ENCODE data around the gene EPB41L4A. TPM values are rescaled to one million over a fixed set of nuclear protein-coding genes. Genes with fewer than 3 reads are reported as not detected.
A peak's percentile ranks its signal among the peaks of the same experiment; 100 is the strongest.

The EPB41L4A gene
- total RNA-seq, 1 experiment from 2014 or later, result 0.87 TPM

- ChIA-PET CTCF (no interaction called here), POLR2A (no interaction called here)
- H3K4me1 ChIP-seq (ENCODE audit: control insufficient read depth, insufficient read depth, low read length), result no peaks in the 10 kb centered on the region
- in situ Hi-C loops (cut with HindIII; ENCODE audit: low pct_unique_long_range_greater_than_20kb, low sequenced_read_pairs) (no loop called here), intact Hi-C loops (cut with micrococcal nuclease; ENCODE audit: unreplicated experiment) (no loop called here)
- ATAC-seq (peak; percentile 71; the same call in 1 of the 2 replicates), DNase-seq (ENCODE audit: low read depth, low spot score) (no peak)
- no peak overlapping the region for H3K4me3 ChIP-seq (ENCODE audit: low read depth in 2 of 2, low read length in 2 of 2)
- TF ChIP-seq SIN3A (IDR thresholded peaks at IDR 0.05; ENCODE audit: borderline replicate concordance, insufficient read depth, low read depth, low read length) (no peak), CTCF (IDR thresholded peaks at IDR 0.05) (peak; percentile 76; the same call in 1 of the 2 replicates)
- H3K36me3 ChIP-seq (ENCODE audit: control insufficient read depth, insufficient read depth, low read length), result no peaks in the 10 kb centered on the region
- no TSS peak for BruUV-seq (replicated peaks)
- no peak overlapping the region for H3K27ac ChIP-seq (ENCODE audit: low read length)
- peaks cover 24% of the 10 kb centered on the region for H3K27me3 ChIP-seq (ENCODE audit: control insufficient read depth, insufficient read depth, low read length)
- no peaks in the 10 kb centered on the region for H3K9me3 ChIP-seq (ENCODE audit: control insufficient read depth, insufficient read depth, low read depth, low read length)
Observed at GRCh38 chr5:112186401-112186990, 232.6 kb downstream of the EPB41L4A start.

- H3K27ac ChIP-seq (ENCODE audit: low read length), result no peak overlapping the region
- in situ Hi-C loops (cut with HindIII; ENCODE audit: low pct_unique_long_range_greater_than_20kb, low sequenced_read_pairs) (no loop called here), intact Hi-C loops (cut with micrococcal nuclease; ENCODE audit: unreplicated experiment) (no loop called here)
- no TSS peak for BruUV-seq (replicated peaks)
- POLR2A ChIA-PET, result no interaction called here
- DNase-seq (ENCODE audit: low read depth, low spot score) (no peak), ATAC-seq (no peak)
- no peaks in the 10 kb centered on the region for H3K4me1 ChIP-seq (ENCODE audit: control insufficient read depth, insufficient read depth, low read length)
- peaks cover 19% of the 10 kb centered on the region for H3K27me3 ChIP-seq (ENCODE audit: control insufficient read depth, insufficient read depth, low read length)
- CTCF ChIA-PET, result no interaction called here
- no peaks in the 10 kb centered on the region for H3K36me3 ChIP-seq (ENCODE audit: control insufficient read depth, insufficient read depth, low read length)
- no peak overlapping the region for H3K4me3 ChIP-seq (ENCODE audit: low read depth in 2 of 2, low read length in 2 of 2)
- no peaks in the 10 kb centered on the region for H3K9me3 ChIP-seq (ENCODE audit: control insufficient read depth, insufficient read depth, low read depth, low read length)
- no peak for TF ChIP-seq REST (IDR thresholded peaks at IDR 0.05; ENCODE audit: insufficient read depth in 1 of 2, low read depth in 2 of 2, low read length in 1 of 2)
- TF ChIP-seq SIN3A (IDR thresholded peaks at IDR 0.05; ENCODE audit: borderline replicate concordance, insufficient read depth, low read depth, low read length), result no peak
- TF ChIP-seq CTCF (IDR thresholded peaks at IDR 0.05), result no peak
- TF ChIP-seq POLR2AphosphoS5 (IDR thresholded peaks at IDR 0.05; ENCODE audit: low read depth, low read length), result no peak
- no peak for TF ChIP-seq TCF7L2 (IDR thresholded peaks at IDR 0.05; ENCODE audit: low read depth, low read length)
Observed at GRCh38 chr5:112183874-112184273, 235.2 kb downstream of the EPB41L4A start.
